ENCODE measurements around the gene MRPL37.

GRCh38 chr1:54220004-54220811 is 20.2 kb downstream of the MRPL37 start:
- no peak for TF ChIP-seq ZNF184 (tag by site-specific recombination; IDR thresholded peaks at IDR 0.05)
- TF ChIP-seq ELK4 (IDR thresholded peaks at IDR 0.05; ENCODE audit: borderline replicate concordance, low read depth, low read length) = no peak
- no peak for TF ChIP-seq ZNF274 (IDR thresholded peaks at IDR 0.05; ENCODE audit: low read length)
- TF ChIP-seq ZNF274 (tag by site-specific recombination; IDR thresholded peaks at IDR 0.05; ENCODE audit: borderline replicate concordance) = no peak
- no peak for TF ChIP-seq ZNF660 (tag by site-specific recombination; IDR thresholded peaks at IDR 0.05)
- no peak for TF ChIP-seq KLF17 (tag by site-specific recombination; IDR thresholded peaks at IDR 0.05)

Measured in HEK293 (cell line).